ENCODE data around the gene ZNF675.

DNA sequence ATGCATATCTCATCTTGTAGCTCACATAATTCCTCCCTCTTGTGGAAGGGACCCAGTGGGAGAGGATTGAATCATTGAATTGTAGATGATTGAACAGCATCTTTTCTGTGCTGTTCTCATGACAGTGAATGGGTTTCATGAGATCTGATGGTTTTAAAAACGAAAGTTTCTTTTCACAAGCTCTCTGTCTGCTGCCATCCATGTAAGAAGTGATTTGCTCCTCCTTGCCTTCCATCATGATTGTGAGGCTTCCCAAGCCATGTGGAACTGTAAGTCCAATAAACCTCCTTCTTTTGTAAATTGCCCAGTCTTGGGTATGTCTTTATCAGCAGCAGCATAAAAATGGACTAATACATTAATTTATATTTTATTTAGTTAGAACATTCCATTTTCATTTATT lies 19.6 kb upstream of the ZNF675 start:
- TF ChIP-seq CTCF (IDR thresholded peaks at IDR 0.05; ENCODE audit: insufficient read depth, low read depth, low read length) = no peak
- TF ChIP-seq EZH2 (IDR thresholded peaks at IDR 0.05; ENCODE audit: insufficient read depth, low read length) = no peak
